ENCODE data around the gene MYL11. TPM values are rescaled to one million over a fixed set of nuclear protein-coding genes. Genes with fewer than 3 reads are reported as not detected.
"Not testable (repeated sequence)": the region's sequence is repeated elsewhere in the genome, so short reads cannot be mapped to it uniquely, and the experiment has no call there.

The MYL11 gene
- total RNA-seq, 2 experiments from 2014 or later, result 0.87 to 1.2 TPM

DNA sequence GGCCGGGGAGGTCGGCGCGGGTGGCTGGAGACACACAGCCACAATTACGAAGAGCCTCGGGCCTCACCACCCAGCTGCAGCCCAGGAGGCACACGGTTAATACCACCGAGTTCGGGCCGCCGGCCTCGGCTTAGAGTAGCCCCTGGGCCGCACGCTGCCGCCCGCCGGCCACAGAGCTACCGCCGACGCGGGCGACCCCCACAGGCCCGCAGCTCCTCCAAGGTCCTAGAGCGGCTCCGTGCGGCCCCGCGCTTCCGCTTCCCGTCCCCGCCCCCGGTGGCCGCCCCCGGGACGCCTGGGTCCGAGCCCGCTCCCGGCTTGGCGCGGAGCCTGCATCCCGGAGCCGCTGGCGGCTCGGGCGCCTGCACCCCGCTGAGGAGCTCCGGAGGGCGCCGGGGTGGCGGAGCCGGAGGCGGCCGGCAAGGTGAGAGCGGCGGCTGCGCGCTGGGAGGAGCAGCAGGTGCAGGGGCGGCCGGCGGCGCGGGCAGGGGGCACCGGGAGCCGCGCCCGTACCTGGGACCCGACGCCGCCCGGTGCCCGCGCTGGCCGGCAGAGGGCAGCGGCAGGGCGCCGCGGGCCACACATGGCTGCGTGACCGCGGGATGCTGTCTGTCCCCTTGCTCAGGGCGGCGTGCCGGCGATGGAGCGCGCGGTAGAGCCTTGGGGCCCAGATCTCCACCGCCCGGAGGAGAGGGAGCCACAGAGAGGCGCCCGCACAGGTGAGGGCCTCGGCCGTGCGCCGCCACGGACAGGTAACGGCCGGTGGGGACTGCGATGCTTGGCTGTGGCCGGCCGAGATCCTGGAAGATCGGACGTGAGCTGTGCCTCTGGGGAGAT, 20.8 kb downstream of the MYL11 start, which contains the start of gene ZNF48:
Gene ZNF48 (plus strand): TSS at position 266 of the 837 bp plus-strand sequence. CDS start 375 bp downstream, at position 641.
- Mint-ChIP-seq H3K9me3 (no peaks in the 10 kb centered on the region), H3K27ac (peak within 1 kb of the TSS; percentile 83), H3K36me3 (ENCODE audit: low read depth) (peaks cover 28% of the 10 kb centered on the region), H3K27me3 (no peaks in the 10 kb centered on the region), H3K4me3 (peak within 1 kb of the TSS; percentile 83), H3K4me1 (ENCODE audit: low read depth) (peaks cover 37% of the 10 kb centered on the region)
- peak; percentile 32 for TF ChIP-seq CTCF (IDR thresholded peaks at IDR 0.05)
- DNase-seq, result peak; percentile 49
- ATAC-seq, result peak; percentile 61
- intact Hi-C loops (cut with micrococcal nuclease), result no loop called here
- CTCF ChIA-PET, result interaction anchor here (0.7 to 8.1 kb wide), 8 partner anchors 9 to 233 kb away, joined by 3 to 51 read pairs (median 4); partner anchors contain the start of genes SEPTIN1 and ZNF771
- POLR2A ChIA-PET, result interaction anchor here (0.6 to 2.9 kb wide), 13 partner anchors 12 to 303 kb away, joined by 3 to 23 read pairs (median 5); partner anchors contain the start of genes SEPTIN1 and ZNF771

DNA sequence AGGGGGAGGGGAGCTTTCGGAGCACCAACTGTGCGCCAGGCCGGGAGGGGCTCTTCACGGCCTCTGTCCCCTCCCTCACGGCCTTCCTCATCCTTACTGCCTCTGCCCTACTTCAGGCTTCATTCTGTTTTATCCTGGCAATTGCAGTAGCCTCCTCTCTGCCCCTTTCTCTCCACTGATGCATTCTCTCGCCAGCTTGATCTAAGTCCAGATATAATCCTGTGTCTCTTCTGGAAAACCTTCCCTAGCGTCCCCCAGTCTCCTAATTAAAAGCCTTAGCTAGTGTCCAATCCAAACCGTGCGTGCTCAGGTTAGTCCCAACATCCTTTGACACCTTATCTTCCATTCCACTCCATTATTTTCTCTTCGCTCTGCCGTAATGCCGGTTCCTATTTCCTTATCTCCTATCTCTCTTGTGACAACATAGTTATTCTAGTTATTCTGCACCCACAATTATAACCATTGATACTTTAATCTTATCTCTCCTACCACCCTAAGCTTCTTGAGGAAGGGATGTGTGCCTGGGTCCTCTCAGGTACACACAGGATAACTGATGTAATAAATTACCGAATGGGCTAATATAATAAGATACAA, 21.5 kb downstream of the MYL11 start:
- H3K36me3 Mint-ChIP-seq (ENCODE audit: low read depth), result peaks cover 28% of the 10 kb centered on the region
- H3K4me1 Mint-ChIP-seq (ENCODE audit: low read depth), result peaks cover 42% of the 10 kb centered on the region
- DNase-seq, result no peak
- H3K27me3 Mint-ChIP-seq, result no peaks in the 10 kb centered on the region
- intact Hi-C loops (cut with micrococcal nuclease), result no loop called here
- peak overlapping the region; percentile 83 for H3K4me3 Mint-ChIP-seq
- peak overlapping the region; percentile 80 for H3K27ac Mint-ChIP-seq
- peak; percentile 8 for ATAC-seq
- H3K9me3 Mint-ChIP-seq, result no peaks in the 10 kb centered on the region
- no peak for TF ChIP-seq CTCF (IDR thresholded peaks at IDR 0.05)
- POLR2A ChIA-PET, result interaction anchor here (0.6 to 2.9 kb wide), 12 partner anchors 11 to 303 kb away, joined by 3 to 23 read pairs (median 4); partner anchors contain the start of genes SEPTIN1 and ZNF771
- CTCF ChIA-PET, result interaction anchor here (0.7 to 8.1 kb wide), 5 partner anchors 10 to 202 kb away, joined by 3 to 51 read pairs (median 4); partner anchors contain the start of genes SEPTIN1 and ZNF771

- intact Hi-C loops (cut with micrococcal nuclease); H3K27ac Mint-ChIP-seq: not testable (repeated sequence)
These were observed 22.0 kb downstream of the MYL11 start for GRCh38 chr16:30396627-30397026.

GRCh38 chr16:30397056-30397455, 22.5 kb downstream of the MYL11 start:
- CTCF ChIA-PET, result interaction anchor here (3.8 to 4.3 kb wide), 2 partner anchors 11 to 15 kb away, joined by 29 to 30 read pairs; partner anchors contain the start of genes SEPTIN1 and ZNF771
- Mint-ChIP-seq H3K4me1 (ENCODE audit: low read depth) (peaks cover 46% of the 10 kb centered on the region), H3K27me3 (no peaks in the 10 kb centered on the region), H3K27ac (peak overlapping the region; percentile 20), H3K36me3 (ENCODE audit: low read depth) (peaks cover 28% of the 10 kb centered on the region), H3K4me3 (peak overlapping the region; percentile 83), H3K9me3 (no peaks in the 10 kb centered on the region)
- no peak for ATAC-seq
- POLR2A ChIA-PET, result interaction anchor here (1.0 to 1.5 kb wide), 3 partner anchors 14 to 156 kb away, joined by 4 to 5 read pairs (median 5); partner anchors contain the start of gene SEPTIN1
- TF ChIP-seq CTCF (IDR thresholded peaks at IDR 0.05), result no peak
- intact Hi-C loops (cut with micrococcal nuclease), result no loop called here
- no peak for DNase-seq

More at GRCh38 chr16:30396627-30397026, 22.0 kb downstream of the MYL11 start:
- H3K4me3 Mint-ChIP-seq, result peak overlapping the region; percentile 83
- H3K27me3 Mint-ChIP-seq, DNase-seq, H3K9me3 Mint-ChIP-seq, ATAC-seq: not testable (repeated sequence)
- ChIA-PET CTCF (interaction anchor here (1.9 to 8.1 kb wide), 3 partner anchors 11 to 15 kb away, joined by 4 to 51 read pairs (median 30); partner anchors contain the start of genes SEPTIN1 and ZNF771), POLR2A (interaction anchor here (1.9 to 2.9 kb wide), 3 partner anchors 11 to 40 kb away, joined by 7 to 23 read pairs (median 18); partner anchors contain the start of genes SEPTIN1 and ZNF771)
- H3K36me3 Mint-ChIP-seq (ENCODE audit: low read depth), result peaks cover 28% of the 10 kb centered on the region
- H3K4me1 Mint-ChIP-seq (ENCODE audit: low read depth), result peaks cover 44% of the 10 kb centered on the region
